ENCODE results near the gene AIFM3. TPM values are rescaled to one million over a fixed set of nuclear protein-coding genes. Genes with fewer than 3 reads are reported as not detected.
A peak's percentile ranks its signal among the peaks of the same experiment; 100 is the strongest.

AIFM3 gene
- total and polyA plus RNA-seq, 2 of the 13 experiments (the other 11 are each of a cell fraction or from before 2014, with no cell fraction given) = 9.0 to 15.3 TPM

DNA sequence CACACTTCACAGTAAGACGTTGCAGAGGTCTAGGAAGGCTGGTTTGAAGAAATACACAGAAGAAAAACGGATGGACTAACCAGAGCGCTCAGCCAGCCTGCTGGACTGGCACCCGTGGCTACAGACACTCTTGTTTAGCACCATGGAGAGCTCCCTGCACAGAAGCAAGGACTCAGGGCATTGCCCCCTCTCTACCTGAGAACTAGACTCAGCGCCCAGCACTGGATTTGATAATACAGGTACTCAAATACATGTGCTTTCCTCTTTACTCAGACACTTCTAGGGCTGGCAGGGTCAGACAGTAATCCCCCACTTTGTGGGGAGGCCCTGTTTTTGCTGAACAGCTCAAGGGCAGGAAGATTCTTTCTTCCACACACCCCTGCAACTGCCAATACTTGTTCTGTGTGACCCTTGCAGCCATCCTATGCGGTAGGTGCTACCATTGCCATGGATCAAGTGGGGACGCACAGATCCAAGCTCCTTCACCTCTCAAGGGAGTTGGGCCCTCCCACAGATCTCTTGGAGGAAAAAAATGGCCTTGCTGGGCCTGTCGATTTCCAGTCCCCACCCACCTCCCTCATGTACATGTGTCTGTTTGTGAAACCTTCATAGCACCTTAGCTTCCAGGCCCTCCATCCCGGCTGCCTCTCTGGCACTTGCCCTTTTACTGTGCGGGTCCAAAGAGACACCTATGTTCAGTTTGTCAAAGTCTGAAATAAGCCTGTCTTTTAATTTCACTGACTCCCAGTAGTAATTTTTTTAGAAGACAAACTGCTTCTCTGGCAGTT is 42.8 kb downstream of the AIFM3 start (continued):
- TF ChIP-seq, protein P1, sequence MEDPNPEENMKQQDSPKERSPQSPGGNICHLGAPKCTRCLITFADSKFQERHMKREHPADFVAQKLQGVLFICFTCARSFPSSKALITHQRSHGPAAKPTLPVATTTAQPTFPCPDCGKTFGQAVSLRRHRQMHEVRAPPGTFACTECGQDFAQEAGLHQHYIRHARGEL (CRISPR knock-in tag; IDR thresholded peaks at IDR 0.05) = no peak
- TF ChIP-seq TP53 (CRISPR knock-in tag; conservative IDR thresholded peaks at IDR 0.05) (no peak), USF2 (IDR thresholded peaks at IDR 0.05; ENCODE audit: low read depth, low read length) (no peak), USF2 (CRISPR knock-in tag; IDR thresholded peaks at IDR 0.05; ENCODE audit: borderline replicate concordance) (no peak), HNF4G (IDR thresholded peaks at IDR 0.05; ENCODE audit: borderline replicate concordance, low read depth, low read length) (no peak), HNF4G (CRISPR knock-in tag; IDR thresholded peaks at IDR 0.05; ENCODE audit: borderline replicate concordance, low read depth) (no peak), SNAPC4 (CRISPR knock-in tag; IDR thresholded peaks at IDR 0.05) (no peak), TFDP2 (CRISPR knock-in tag; IDR thresholded peaks at IDR 0.05) (no peak), ZNF234 (CRISPR knock-in tag; conservative IDR thresholded peaks at IDR 0.05) (no peak), FOXO1 (CRISPR knock-in tag; IDR thresholded peaks at IDR 0.05) (peak; percentile 52; the same call in 1 of the 2 replicates), ZNF570 (CRISPR knock-in tag; IDR thresholded peaks at IDR 0.05; ENCODE audit: borderline replicate concordance) (no peak), FIP1L1 (IDR thresholded peaks at IDR 0.05; ENCODE audit: borderline replicate concordance, insufficient read depth, low read depth, low read length) (no peak), POGZ (CRISPR knock-in tag; IDR thresholded peaks at IDR 0.05) (no peak), POLR2G (IDR thresholded peaks at IDR 0.05; ENCODE audit: low read depth, low read length) (no peak)
- TF ChIP-seq, protein P2, sequence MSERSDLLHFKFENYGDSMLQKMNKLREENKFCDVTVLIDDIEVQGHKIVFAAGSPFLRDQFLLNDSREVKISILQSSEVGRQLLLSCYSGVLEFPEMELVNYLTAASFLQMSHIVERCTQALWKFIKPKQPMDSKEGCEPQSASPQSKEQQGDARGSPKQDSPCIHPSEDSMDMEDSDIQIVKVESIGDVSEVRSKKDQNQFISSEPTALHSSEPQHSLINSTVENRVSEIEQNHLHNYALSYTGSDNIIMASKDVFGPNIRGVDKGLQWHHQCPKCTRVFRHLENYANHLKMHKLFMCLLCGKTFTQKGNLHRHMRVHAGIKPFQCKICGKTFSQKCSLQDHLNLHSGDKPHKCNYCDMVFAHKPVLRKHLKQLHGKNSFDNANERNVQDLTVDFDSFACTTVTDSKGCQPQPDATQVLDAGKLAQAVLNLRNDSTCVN (CRISPR knock-in tag; IDR thresholded peaks at IDR 0.05; ENCODE audit: borderline replicate concordance) = peak; percentile 88; the same call in 1 of the 2 replicates
- TF ChIP-seq, protein P3, sequence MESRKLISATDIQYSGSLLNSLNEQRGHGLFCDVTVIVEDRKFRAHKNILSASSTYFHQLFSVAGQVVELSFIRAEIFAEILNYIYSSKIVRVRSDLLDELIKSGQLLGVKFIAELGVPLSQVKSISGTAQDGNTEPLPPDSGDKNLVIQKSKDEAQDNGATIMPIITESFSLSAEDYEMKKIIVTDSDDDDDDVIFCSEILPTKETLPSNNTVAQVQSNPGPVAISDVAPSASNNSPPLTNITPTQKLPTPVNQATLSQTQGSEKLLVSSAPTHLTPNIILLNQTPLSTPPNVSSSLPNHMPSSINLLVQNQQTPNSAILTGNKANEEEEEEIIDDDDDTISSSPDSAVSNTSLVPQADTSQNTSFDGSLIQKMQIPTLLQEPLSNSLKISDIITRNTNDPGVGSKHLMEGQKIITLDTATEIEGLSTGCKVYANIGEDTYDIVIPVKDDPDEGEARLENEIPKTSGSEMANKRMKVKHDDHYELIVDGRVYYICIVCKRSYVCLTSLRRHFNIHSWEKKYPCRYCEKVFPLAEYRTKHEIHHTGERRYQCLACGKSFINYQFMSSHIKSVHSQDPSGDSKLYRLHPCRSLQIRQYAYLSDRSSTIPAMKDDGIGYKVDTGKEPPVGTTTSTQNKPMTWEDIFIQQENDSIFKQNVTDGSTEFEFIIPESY (CRISPR knock-in tag; IDR thresholded peaks at IDR 0.05) = 0 out of 2 replicates have a peak, but pooled peaks have one; percentile 30
